Heart right ventricle (tissue), 16 donors: ENCODE results near the gene ATN1. TPM values are rescaled to one million over a fixed set of nuclear protein-coding genes. Genes with fewer than 3 reads are reported as not detected.

ENCODE experiments used
- ATAC-seq, 8 donors: fragments of 200-7000 bp; cut with Tn5 transposase; one replicate each; pipeline ENCODE4 v1.9.1; 2020; ENCODE audit warnings: mild to moderate bottlenecking in 8 of 8, moderate library complexity in 8 of 8, moderate number of reproducible peaks in 1 of 8
- DNase-seq, 2 donors: peaks; one replicate each; pipeline ENCODE4 v3.0.0-alpha.2; 2020
- H3K27ac ChIP-seq, 10 donors: fragments of 200-600 bp; sonication (generic) in 2 of 10; one replicate each; pipeline versions ENCODE4 v1.5.0 to v1.8.0; 2020 to 2022; ENCODE audit warnings: mild to moderate bottlenecking in 3 of 10
- H3K27me3 ChIP-seq, 7 donors: fragments of 200-600 bp; one replicate each; pipeline ENCODE4 v1.8.0; 2021 to 2022; ENCODE audit warnings: mild to moderate bottlenecking in 2 of 7
- H3K36me3 ChIP-seq, 9 donors: fragments of 200-600 bp; sonication (generic) in 1 of 9; one replicate each; pipeline versions ENCODE4 v1.5.0 to v1.8.0; 2020 to 2022; ENCODE audit warnings: mild to moderate bottlenecking in 2 of 9
- H3K4me1 ChIP-seq, 9 donors: fragments of 200-600 bp; sonication (generic) in 1 of 9; one replicate each; pipeline versions ENCODE4 v1.5.0 to v1.8.0; 2020 to 2022; ENCODE audit warnings: mild to moderate bottlenecking in 4 of 9
- H3K4me3 ChIP-seq, 10 donors: fragments of 200-600 bp; sonication (generic) in 2 of 10; one replicate each; pipeline versions ENCODE4 v1.5.0 to v1.8.0; 2020 to 2022; ENCODE audit warnings: mild to moderate bottlenecking in 7 of 10, moderate library complexity in 2 of 10
- H3K9me3 ChIP-seq, 11 donors: fragments of 200-600 bp in 10 of 11; sonication (generic) in 2 of 11; one replicate each; pipeline versions ENCODE4 v1.5.0 to v1.8.0; 2013 to 2022; ENCODE audit warnings: mild to moderate bottlenecking in 2 of 11, control low read depth in 1 of 11, moderate library complexity in 1 of 11
- CTCF ChIP-seq, 9 donors: fragments of 200-600 bp; sonication (generic) in 2 of 9; IDR thresholded peaks; one replicate each; pipeline versions ENCODE4 v1.5.0 to v1.8.0; 2021 to 2022; ENCODE audit warnings: antibody characterized with exemption in 9 of 9, mild to moderate bottlenecking in 5 of 9, moderate library complexity in 1 of 9
- WGBS, 2 donors: extraction: QIAGEN DNeasy Blood & Tissue Kit; methylation state at CpG; one replicate each; pipeline ENCODE4 v1.1.7; 2013; ENCODE audit warnings: inconsistent platforms in 1 of 2; 5-methylcytosine and 5-hydroxymethylcytosine counted together
- intact Hi-C, 10 donors: fragments of 100-400 bp; cut with DNase I; formaldehyde crosslinking; loops; one replicate each; pipeline versions ENCODE4 v1.11.1 to v1.14.2; 2022
- polyA plus RNA-seq, 2 donors: library from polyadenylated mRNA; stranded (reverse); fragments of 200-250 nt; gene quantifications; one replicate each; pipeline ENCODE4 v1.2.3, GENCODE V29; 2013
- total RNA-seq, 10 donors: library from RNA; stranded (reverse); fragmentation: NEBNext Ultra II Directional in 3 of 10; extraction: Animal tissue kit (Norgen Biotek cat#: 25700) in 3 of 10; gene quantifications; one replicate each; pipeline versions ENCODE4 v1.2.1 to v1.2.4, GENCODE V29; 2021 to 2023
- donor health status: Arrhythmogenic right ventricular cardiomyopathy.
- donor health status: ischemic (EF 13 %, LVEDD 7.1; RV severe dilation, severe dysfunction).
- donor health status: healthy with polysubstance abuse.
- donor health status: DM: no; HTN: yes; CAD: no.
- donor health status: DM: no; HTN: no; CAD: no.
- donor health status: ischemic (EF 25% LVEDD 6.9; RV normal size, moderate dysfunction).
- donor health status: ischemic (EF 25% LVEDD 5.7; RV mildly dilated, moderate dysfunction).
- donor health status: healthy.
- donor health status: DM: yes; HTN: yes; CAD: no.
- donor health status: Ischemic cardiomyopathy.
- donor health status: ischemic (EF 35%, LVEDD 5.7; RV mildly dilated, moderate dysfunction).
- donor health status: nonischemic (EF 11% LVEDD 7.7; RV severe dilation, severe dysfunction).
- donor health status: DM: yes; HTN: yes; CAD: no.
- donor health status: PGD.
- donor health status: ischemic (EF 29% LVEDD 5.4; RV normal size, mild dysfunction).
- donor health status: nonischemic (EF 23%, LVEDD 6.1; RV moderate dilation, normal function).

The ATN1 gene
- total and polyA plus RNA-seq, 12 donors, result 48.7 to 96.7 (median 65.8) TPM

- H3K27me3 ChIP-seq, result no peaks in the 10 kb centered on the region
- no peak for ATAC-seq
- intact Hi-C loops, result no loop called here
- TF ChIP-seq CTCF (IDR thresholded peaks at IDR 0.05), result no peak
- H3K9me3 ChIP-seq, result no peaks in the 10 kb centered on the region
- no peak overlapping the region for H3K4me3 ChIP-seq
- 79 to 81% methylated on average over 6 of the region's 6 CpGs for WGBS, 2 donors
- DNase-seq, result no peak
- peaks cover 0 to 13% (median 5%) of the 10 kb centered on the region in 9 donors for H3K4me1 ChIP-seq
- no peak overlapping the region for H3K27ac ChIP-seq
- H3K36me3 ChIP-seq, result no peaks in the 10 kb centered on the region
Observed at GRCh38 chr12:6896846-6897435, 30.8 kb upstream of the ATN1 start.

DNA sequence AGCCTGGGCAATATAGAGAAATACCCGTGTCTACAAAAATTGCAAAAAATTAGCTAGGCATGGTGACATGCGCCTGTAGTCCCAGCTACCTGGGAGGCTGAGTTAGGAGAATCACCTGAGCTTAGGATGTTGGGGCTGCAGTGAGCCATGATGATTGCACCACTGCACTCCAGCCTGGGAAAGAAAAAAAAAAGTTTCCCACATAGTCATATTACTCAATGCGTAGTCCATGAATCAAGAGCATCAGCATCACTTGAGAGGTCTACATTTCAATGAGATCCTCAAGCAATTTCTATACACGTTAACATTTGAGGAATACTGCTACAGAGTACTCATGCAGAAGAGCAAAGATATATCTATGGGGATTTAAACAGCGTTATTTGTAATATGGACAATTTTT lies 28.3 kb upstream of the ATN1 start:
- Histone ChIP-seq H3K27me3 (no peaks in the 10 kb centered on the region), H3K4me3 (no peak overlapping the region), H3K36me3 (no peaks in the 10 kb centered on the region), H3K4me1 (peaks cover 0 to 18% (median 11%) of the 10 kb centered on the region in 9 donors), H3K27ac (no peak overlapping the region), H3K9me3 (no peaks in the 10 kb centered on the region)
- WGBS, 2 donors, result 73 to 89% methylated on average over 5 of the region's 5 CpGs
- ATAC-seq (no peak), DNase-seq (no peak)
- intact Hi-C loops, result no loop called here
- no peak for TF ChIP-seq CTCF (IDR thresholded peaks at IDR 0.05)

- Histone ChIP-seq H3K4me1 (peaks cover 0 to 21% (median 11%) of the 10 kb centered on the region in 9 donors), H3K9me3 (no peaks in the 10 kb centered on the region), H3K36me3 (no peaks in the 10 kb centered on the region), H3K27ac (peak overlapping the region in 1 of 10 donors; percentile 1), H3K4me3 (no peak overlapping the region), H3K27me3 (no peaks in the 10 kb centered on the region)
- intact Hi-C loops, result no loop called here
- DNase-seq (peak; percentile 50 to 83), ATAC-seq (peak in 6 of 8 donors; percentile 12 to 46 (median 20))
- 57 to 69% methylated on average over 10 of the region's 10 CpGs for WGBS, 2 donors
- no peak for TF ChIP-seq CTCF (IDR thresholded peaks at IDR 0.05)
Observed at GRCh38 chr12:6899837-6900519, 27.8 kb upstream of the ATN1 start.

- Histone ChIP-seq H3K4me1 (peaks cover 0 to 28% (median 11%) of the 10 kb centered on the region in 9 donors), H3K36me3 (peaks cover 0 to 12% (median 0%) of the 10 kb centered on the region in 9 donors), H3K9me3 (no peaks in the 10 kb centered on the region), H3K27me3 (no peaks in the 10 kb centered on the region), H3K27ac (no peak overlapping the region), H3K4me3 (no peak overlapping the region)
- no peak for DNase-seq
- TF ChIP-seq CTCF (IDR thresholded peaks at IDR 0.05), result no peak
- ATAC-seq, result no peak
- WGBS, 2 donors, result 88 to 92% methylated on average over 4 of the region's 4 CpGs
- intact Hi-C loops, result no loop called here
Observed at GRCh38 chr12:6902448-6902847, 25.3 kb upstream of the ATN1 start.
